ENCODE results near the gene COL12A1. TPM values are rescaled to one million over a fixed set of nuclear protein-coding genes. Genes with fewer than 3 reads are reported as not detected.

The COL12A1 gene
- total and polyA plus RNA-seq, 2 donors (not counting 1 experiment from before 2014, with no cell fraction given), result not detected

DNA sequence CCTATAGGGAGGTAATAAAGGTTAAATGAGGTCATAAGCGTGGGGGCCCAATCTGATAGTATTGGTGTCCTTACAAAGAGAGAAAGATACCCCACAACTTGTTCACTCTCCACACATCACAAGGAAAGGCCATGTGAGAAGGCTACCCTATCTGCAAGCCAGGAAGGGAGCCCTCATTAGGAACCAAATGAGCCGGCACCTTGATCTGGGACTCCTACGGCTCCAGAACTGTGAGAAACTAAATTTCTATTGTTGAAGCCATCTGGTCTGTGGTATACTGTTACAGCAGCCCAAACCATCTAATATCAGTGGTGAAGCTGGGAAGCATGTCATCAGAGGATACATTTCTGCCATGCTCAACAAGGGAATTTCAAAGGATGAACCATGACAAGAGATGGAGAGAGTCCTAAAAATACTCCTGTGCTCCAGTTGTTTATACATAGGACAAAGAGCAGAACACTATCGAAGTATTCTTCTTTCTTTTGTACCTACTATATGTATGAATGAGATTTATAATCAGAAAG is 27.3 kb upstream of the COL12A1 start:
- intact Hi-C loops (cut with micrococcal nuclease), result no loop called here
- no peaks in the 10 kb centered on the region for H3K79me2 ChIP-seq (ENCODE audit: control insufficient read depth, insufficient read depth, low read length)
- H3K27ac ChIP-seq (ENCODE audit: low read length in 2 of 2), result no peak overlapping the region
- H3K27me3 Mint-ChIP-seq, result no peaks in the 10 kb centered on the region
- H3K27me3 ChIP-seq (replicated peaks in 1 of 4; ENCODE audit: control extremely low read depth in 1 of 4, control insufficient read depth in 3 of 4, insufficient read depth in 4 of 4, low read length in 3 of 4), result no peaks in the 10 kb centered on the region
- no peak overlapping the region for H3K27ac Mint-ChIP-seq
- H3K4me1 Mint-ChIP-seq, result no peaks in the 10 kb centered on the region
- ChIA-PET CTCF (interaction anchor here (1.4 kb wide), 1 partner anchor 24 kb away, joined by 4 read pairs; no protein-coding TSS in a partner anchor), POLR2A (no interaction called here)
- H3K9ac ChIP-seq (ENCODE audit: low read length), result no peak overlapping the region
- ATAC-seq (ENCODE audit: low read depth) (no peak), DNase-seq (no peak)
- H4K20me1 ChIP-seq (ENCODE audit: control insufficient read depth, insufficient read depth, low read length, poor library complexity, severe bottlenecking), result no peaks in the 10 kb centered on the region
- H2AFZ ChIP-seq (ENCODE audit: insufficient read depth, low read depth, low read length, poor library complexity, severe bottlenecking), result no peak overlapping the region
- no peaks in the 10 kb centered on the region for H3K9me3 ChIP-seq (ENCODE audit: control extremely low read depth in 1 of 3, control insufficient read depth in 2 of 3, insufficient read depth in 1 of 3, low read length in 2 of 3)
- no peak overlapping the region for H3K4me3 Mint-ChIP-seq
- TF ChIP-seq, protein P1, sequence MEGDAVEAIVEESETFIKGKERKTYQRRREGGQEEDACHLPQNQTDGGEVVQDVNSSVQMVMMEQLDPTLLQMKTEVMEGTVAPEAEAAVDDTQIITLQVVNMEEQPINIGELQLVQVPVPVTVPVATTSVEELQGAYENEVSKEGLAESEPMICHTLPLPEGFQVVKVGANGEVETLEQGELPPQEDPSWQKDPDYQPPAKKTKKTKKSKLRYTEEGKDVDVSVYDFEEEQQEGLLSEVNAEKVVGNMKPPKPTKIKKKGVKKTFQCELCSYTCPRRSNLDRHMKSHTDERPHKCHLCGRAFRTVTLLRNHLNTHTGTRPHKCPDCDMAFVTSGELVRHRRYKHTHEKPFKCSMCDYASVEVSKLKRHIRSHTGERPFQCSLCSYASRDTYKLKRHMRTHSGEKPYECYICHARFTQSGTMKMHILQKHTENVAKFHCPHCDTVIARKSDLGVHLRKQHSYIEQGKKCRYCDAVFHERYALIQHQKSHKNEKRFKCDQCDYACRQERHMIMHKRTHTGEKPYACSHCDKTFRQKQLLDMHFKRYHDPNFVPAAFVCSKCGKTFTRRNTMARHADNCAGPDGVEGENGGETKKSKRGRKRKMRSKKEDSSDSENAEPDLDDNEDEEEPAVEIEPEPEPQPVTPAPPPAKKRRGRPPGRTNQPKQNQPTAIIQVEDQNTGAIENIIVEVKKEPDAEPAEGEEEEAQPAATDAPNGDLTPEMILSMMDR (IDR thresholded peaks at IDR 0.05), result no peak
- no peak for TF ChIP-seq EZH2 (IDR thresholded peaks at IDR 0.05; ENCODE audit: borderline replicate concordance, insufficient read depth, low read depth, low read length, poor library complexity, severe bottlenecking)
- no peak overlapping the region for H3K4me2 ChIP-seq (replicated peaks; ENCODE audit: low read depth, low read length, poor library complexity, severe bottlenecking)
- WGBS (ENCODE audit: insufficient coverage), result no CpG with 5 or more reads among the region's 4 CpGs
- no peak overlapping the region for H3K4me3 ChIP-seq (ENCODE audit: control extremely low read depth in 1 of 5, extremely low read depth in 1 of 5, insufficient read depth in 1 of 5, low read depth in 2 of 5, low read length in 4 of 5)
- no peaks in the 10 kb centered on the region for H3K4me1 ChIP-seq (ENCODE audit: control insufficient read depth in 2 of 2, insufficient read depth in 2 of 2, low read length in 2 of 2)
- peaks cover 5 to 22% of the 10 kb centered on the region in 2 experiments for H3K36me3 ChIP-seq (replicated peaks in 1 of 2; ENCODE audit: control extremely low read depth in 1 of 2, control insufficient read depth in 1 of 2, extremely low read depth in 1 of 2, insufficient read depth in 2 of 2, low read length in 1 of 2)
- no peaks in the 10 kb centered on the region for H3K9me3 Mint-ChIP-seq (ENCODE audit: insufficient read depth)

GRCh38 chr6:75230484-75231325 is 24.9 kb upstream of the COL12A1 start:
- no peaks in the 10 kb centered on the region for H3K9me3 Mint-ChIP-seq (ENCODE audit: insufficient read depth)
- ChIA-PET POLR2A (no interaction called here), CTCF (no interaction called here)
- Histone ChIP-seq H4K20me1 (ENCODE audit: control insufficient read depth, insufficient read depth, low read length, poor library complexity, severe bottlenecking) (no peaks in the 10 kb centered on the region), H3K4me3 (ENCODE audit: control extremely low read depth in 1 of 5, extremely low read depth in 1 of 5, insufficient read depth in 1 of 5, low read depth in 2 of 5, low read length in 4 of 5) (no peak overlapping the region), H3K36me3 (replicated peaks in 1 of 2; ENCODE audit: control extremely low read depth in 1 of 2, control insufficient read depth in 1 of 2, extremely low read depth in 1 of 2, insufficient read depth in 2 of 2, low read length in 1 of 2) (no peaks in the 10 kb centered on the region), H3K9ac (ENCODE audit: low read length) (no peak overlapping the region), H3K9me3 (ENCODE audit: control extremely low read depth in 1 of 3, control insufficient read depth in 2 of 3, insufficient read depth in 1 of 3, low read length in 2 of 3) (no peaks in the 10 kb centered on the region), H3K4me2 (replicated peaks; ENCODE audit: low read depth, low read length, poor library complexity, severe bottlenecking) (no peak overlapping the region), H3K4me1 (ENCODE audit: control insufficient read depth in 2 of 2, insufficient read depth in 2 of 2, low read length in 2 of 2) (no peaks in the 10 kb centered on the region), H3K27ac (ENCODE audit: low read length in 2 of 2) (no peak overlapping the region), H3K27me3 (replicated peaks in 1 of 4; ENCODE audit: control extremely low read depth in 1 of 4, control insufficient read depth in 3 of 4, insufficient read depth in 4 of 4, low read length in 3 of 4) (no peaks in the 10 kb centered on the region), H2AFZ (ENCODE audit: insufficient read depth, low read depth, low read length, poor library complexity, severe bottlenecking) (no peak overlapping the region), H3K79me2 (ENCODE audit: control insufficient read depth, insufficient read depth, low read length) (no peaks in the 10 kb centered on the region)
- H3K27ac Mint-ChIP-seq, result no peak overlapping the region
- intact Hi-C loops (cut with micrococcal nuclease), result no loop called here
- H3K4me3 Mint-ChIP-seq, result no peak overlapping the region
- no peak for DNase-seq
- ATAC-seq (ENCODE audit: low read depth), result no peak
- TF ChIP-seq, protein P1 (IDR thresholded peaks at IDR 0.05), result no peak
- no peak for TF ChIP-seq EZH2 (IDR thresholded peaks at IDR 0.05; ENCODE audit: borderline replicate concordance, insufficient read depth, low read depth, low read length, poor library complexity, severe bottlenecking)
- no peaks in the 10 kb centered on the region for H3K4me1 Mint-ChIP-seq
- WGBS (ENCODE audit: insufficient coverage), result 100% methylated on average over 4 of the region's 10 CpGs
- H3K27me3 Mint-ChIP-seq, result peaks cover 10% of the 10 kb centered on the region

Data from B cell (primary cell).